Activated CD4-positive, alpha-beta T cell treated with anti-CD3 and anti-CD28 coated beads, Interleukin-2, amount 10 ng/mL, durations not matched to agents 24 days and 14 days (primary cell): ENCODE results near the gene MMP13. TPM values are rescaled to one million over a fixed set of nuclear protein-coding genes. Genes with fewer than 3 reads are reported as not detected.

Source experiments
- DNase-seq: peaks from one replicate; pipeline ENCODE4 v3.0.0; 2022
- H3K27ac Mint-ChIP-seq: one replicate; pipeline ENCODE4 v1.8.0; 2022; ENCODE audit warnings: mild to moderate bottlenecking, mixed read lengths
- H3K27me3 Mint-ChIP-seq: one replicate; pipeline ENCODE4 v1.8.0; 2022; ENCODE audit warnings: mixed read lengths
- H3K36me3 Mint-ChIP-seq: one replicate; pipeline ENCODE4 v1.8.0; 2022; ENCODE audit warnings: low read depth, mild to moderate bottlenecking, mixed read lengths
- H3K4me1 Mint-ChIP-seq: one replicate; pipeline ENCODE4 v1.8.0; 2021; ENCODE audit warnings: mixed read lengths
- H3K4me3 Mint-ChIP-seq: one replicate; pipeline ENCODE4 v1.8.0; 2022; ENCODE audit warnings: mild to moderate bottlenecking, moderate library complexity, mixed read lengths
- H3K9me3 Mint-ChIP-seq: one replicate; pipeline ENCODE4 v1.8.0; 2021; ENCODE audit warnings: mixed read lengths
- intact Hi-C: fragments of 100-400 bp; cut with micrococcal nuclease; formaldehyde crosslinking; loops from one replicate; pipeline ENCODE4 v1.15.1; 2023
- total RNA-seq: library from RNA; stranded (reverse); gene quantifications from 2 replicates; pipeline ENCODE4 v1.2.3, GENCODE V29; 2022

The MMP13 gene
- total RNA-seq, 1 donor from 2014 or later: not detected

DNA sequence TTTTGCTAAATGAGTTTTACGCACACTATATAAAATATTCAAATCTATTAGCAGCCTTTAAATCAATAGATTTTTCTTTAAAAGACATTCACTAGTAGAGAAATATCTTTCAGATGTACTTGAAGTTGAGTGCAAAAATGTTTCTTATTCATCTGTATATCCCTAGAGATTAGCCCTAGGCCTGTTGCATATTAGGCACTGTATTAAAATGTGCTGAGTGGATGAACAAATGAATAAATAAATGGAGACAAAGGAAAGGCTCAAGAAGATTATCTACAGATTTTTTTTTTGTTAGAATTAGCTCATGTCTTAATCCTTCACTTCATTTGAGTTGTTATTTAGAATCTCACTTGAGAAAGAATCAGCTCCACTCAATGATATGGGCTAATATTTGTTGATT, 12.0 kb upstream of the MMP13 start:
- Mint-ChIP-seq H3K9me3 (peaks cover 4% of the 10 kb centered on the region), H3K27ac (no peak overlapping the region), H3K36me3 (no peaks in the 10 kb centered on the region), H3K4me1 (no peaks in the 10 kb centered on the region), H3K27me3 (peaks cover 26% of the 10 kb centered on the region), H3K4me3 (no peak overlapping the region)
- DNase-seq: no peak
- intact Hi-C loops: no loop called here

DNA sequence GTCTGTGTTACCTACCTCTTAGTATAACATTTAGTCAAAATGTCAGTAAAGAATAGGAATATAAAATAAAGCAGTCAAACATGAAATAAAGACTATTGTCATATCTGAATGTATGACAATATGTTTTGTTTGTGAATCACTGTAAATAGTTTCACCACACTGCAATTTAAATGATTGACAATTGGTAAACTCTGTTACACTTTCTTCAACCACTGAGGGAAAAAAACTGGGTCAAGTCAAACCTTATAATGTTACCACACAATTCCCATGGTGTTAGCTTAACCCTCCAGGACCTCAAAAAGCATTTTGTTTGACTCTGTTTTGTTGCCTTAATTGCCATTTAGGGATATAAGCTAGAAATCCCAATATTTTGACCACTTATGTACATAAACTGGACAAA, 10.5 kb upstream of the MMP13 start:
- no peak overlapping the region for H3K4me3 Mint-ChIP-seq
- H3K4me1 Mint-ChIP-seq: no peaks in the 10 kb centered on the region
- peaks cover 4% of the 10 kb centered on the region for H3K9me3 Mint-ChIP-seq
- no peak overlapping the region for H3K27ac Mint-ChIP-seq
- no peaks in the 10 kb centered on the region for H3K36me3 Mint-ChIP-seq
- intact Hi-C loops: no loop called here
- DNase-seq: no peak
- H3K27me3 Mint-ChIP-seq: peaks cover 17% of the 10 kb centered on the region

- Mint-ChIP-seq H3K36me3 (no peaks in the 10 kb centered on the region), H3K9me3 (peaks cover 4% of the 10 kb centered on the region), H3K4me3 (no peak overlapping the region), H3K27me3 (peaks cover 15% of the 10 kb centered on the region), H3K4me1 (no peaks in the 10 kb centered on the region), H3K27ac (no peak overlapping the region)
- intact Hi-C loops: no loop called here
- DNase-seq: no peak
Observed at GRCh38 chr11:102964867-102965266, 9.3 kb upstream of the MMP13 start.

GRCh38 chr11:102957953-102958352, 2.4 kb upstream of the MMP13 start:
- Mint-ChIP-seq H3K9me3 (no peaks in the 10 kb centered on the region), H3K4me3 (no peak overlapping the region), H3K27me3 (peaks cover 11% of the 10 kb centered on the region), H3K36me3 (no peaks in the 10 kb centered on the region), H3K4me1 (no peaks in the 10 kb centered on the region), H3K27ac (no peak overlapping the region)
- no peak for DNase-seq
- intact Hi-C loops: no loop called here

DNA sequence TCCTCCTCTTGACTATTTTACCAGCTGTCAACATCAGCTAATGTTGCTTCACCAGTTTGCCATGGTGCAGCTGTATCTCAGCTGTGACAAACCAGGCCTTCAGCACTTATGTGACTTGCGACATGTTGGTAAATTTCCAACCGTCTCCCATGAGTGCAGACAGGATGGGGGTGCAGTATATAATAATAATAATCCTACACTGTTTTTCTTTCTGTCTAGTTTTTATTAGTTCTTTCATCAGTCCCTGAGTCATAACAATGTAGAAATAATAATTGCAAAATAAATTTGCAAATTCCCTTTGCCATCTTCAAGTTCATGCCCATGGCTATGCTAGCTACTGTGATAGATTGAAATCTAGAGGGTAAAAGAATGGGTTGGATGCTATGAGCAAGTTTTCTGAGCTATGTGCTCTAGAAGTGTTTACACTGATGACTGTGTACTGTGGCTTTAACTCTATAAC, 4.9 kb downstream of the MMP13 start:
- intact Hi-C loops: no loop called here
- DNase-seq: no peak
- no peak overlapping the region for H3K27ac Mint-ChIP-seq
- H3K4me1 Mint-ChIP-seq: no peaks in the 10 kb centered on the region
- H3K36me3 Mint-ChIP-seq: no peaks in the 10 kb centered on the region
- H3K4me3 Mint-ChIP-seq: no peak overlapping the region
- no peaks in the 10 kb centered on the region for H3K9me3 Mint-ChIP-seq
- H3K27me3 Mint-ChIP-seq: peaks cover 7% of the 10 kb centered on the region

DNA sequence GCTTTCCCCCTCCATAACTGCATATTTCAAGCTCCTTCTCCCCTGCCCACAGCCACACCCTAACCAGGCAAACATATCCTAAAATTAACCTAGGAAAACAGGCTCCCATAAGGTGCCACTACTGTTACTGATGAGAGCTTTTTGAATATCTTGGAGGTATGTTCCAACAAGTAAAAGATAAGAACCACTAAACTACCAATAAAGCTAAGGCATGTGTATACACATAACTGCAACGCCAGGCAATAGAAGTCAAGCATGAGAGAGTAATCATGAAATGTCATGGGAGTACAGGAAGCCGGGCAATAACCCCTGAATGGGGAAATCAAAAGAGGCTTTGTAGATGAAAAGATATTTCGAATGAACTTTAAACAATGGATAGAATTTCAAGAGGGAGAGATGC, 9.3 kb downstream of the MMP13 start:
- intact Hi-C loops: loop anchor here (10.0 kb wide), 1 partner anchor 141 kb away; no protein-coding TSS in a partner anchor
- Mint-ChIP-seq H3K27me3 (peaks cover 13% of the 10 kb centered on the region), H3K27ac (no peak overlapping the region), H3K9me3 (no peaks in the 10 kb centered on the region), H3K36me3 (no peaks in the 10 kb centered on the region), H3K4me1 (no peaks in the 10 kb centered on the region), H3K4me3 (no peak overlapping the region)
- no peak for DNase-seq

DNA sequence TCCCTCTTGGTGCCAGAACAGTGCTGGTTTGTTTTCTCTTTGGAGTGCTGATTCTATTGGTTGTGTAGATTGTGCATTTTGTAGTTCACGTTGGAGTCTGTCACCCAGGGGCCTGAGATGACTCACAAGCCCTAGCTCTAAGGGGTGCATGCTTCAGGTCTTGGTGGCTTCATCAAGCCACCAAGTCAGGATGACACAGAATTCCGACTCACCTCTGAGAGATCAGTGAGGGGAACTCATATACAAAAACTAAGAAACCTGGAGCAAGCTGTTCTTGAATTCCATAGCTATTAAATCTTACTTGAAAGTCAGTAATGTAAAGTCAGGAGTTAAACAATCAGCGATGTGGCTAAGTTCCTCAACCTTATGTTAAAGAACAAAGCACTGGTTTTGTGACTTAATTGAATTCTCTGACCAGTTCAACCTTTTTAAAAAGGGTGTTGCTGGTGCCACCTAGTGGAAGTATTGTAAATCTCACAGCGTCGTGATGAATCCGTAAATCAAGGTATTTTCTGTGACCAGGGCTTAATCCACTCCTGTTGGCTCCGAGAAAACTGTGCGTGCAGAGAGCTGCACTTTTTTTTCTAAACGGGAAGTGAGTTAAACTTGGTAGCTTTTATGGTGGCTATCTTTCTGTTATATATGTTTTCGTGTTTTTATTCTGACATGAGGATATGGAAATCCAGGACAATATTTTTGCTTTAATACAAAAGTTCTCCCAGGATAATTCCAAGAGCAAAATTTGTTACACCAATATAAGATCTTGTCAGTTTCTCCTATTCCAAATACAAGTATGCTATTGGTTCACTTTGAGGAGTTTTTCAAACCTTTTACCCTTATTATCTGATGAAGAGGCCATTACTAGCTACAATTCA, 14.6 kb downstream of the MMP13 start:
- Mint-ChIP-seq H3K27me3 (peaks cover 11% of the 10 kb centered on the region), H3K27ac (no peak overlapping the region), H3K36me3 (no peaks in the 10 kb centered on the region), H3K9me3 (no peaks in the 10 kb centered on the region), H3K4me1 (peaks cover 2% of the 10 kb centered on the region), H3K4me3 (no peak overlapping the region)
- DNase-seq: peak; percentile 81
- intact Hi-C loops: loop anchor here (1.0 to 10.0 kb wide), 2 partner anchors 136 to 208 kb away; no protein-coding TSS in a partner anchor

DNA sequence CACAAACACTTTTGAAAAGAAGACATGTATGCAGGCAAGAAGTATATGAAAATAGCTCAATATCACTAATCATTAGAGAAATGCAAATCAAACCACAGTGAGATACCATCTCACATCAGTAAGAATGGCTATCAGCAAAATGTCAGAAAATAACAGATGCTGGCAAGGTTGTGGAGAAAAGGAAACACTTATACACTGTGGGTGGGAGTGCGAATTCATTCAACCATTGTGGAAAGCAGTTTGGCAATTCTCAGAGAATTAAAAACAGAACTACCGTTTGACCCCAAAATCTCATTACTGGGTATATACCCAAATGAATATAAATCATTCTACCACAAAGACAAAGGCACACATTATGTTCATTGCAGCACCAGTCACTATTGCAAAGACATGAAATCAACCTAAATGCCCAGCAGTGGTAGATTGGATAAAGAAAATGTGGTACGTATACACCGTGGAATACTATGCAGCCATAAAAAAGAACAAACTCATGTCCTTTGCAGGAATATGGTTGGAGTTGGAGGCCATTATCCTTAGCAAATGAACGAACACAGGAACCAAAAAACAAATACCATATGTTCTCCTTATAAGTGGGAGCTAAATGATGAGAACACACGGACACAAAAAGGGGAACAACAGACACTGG, 18.5 kb downstream of the MMP13 start:
- DNase-seq: no peak
- intact Hi-C loops: no loop called here
- peaks cover 9% of the 10 kb centered on the region for H3K27me3 Mint-ChIP-seq

GRCh38 chr11:102935514-102935913, 20.0 kb downstream of the MMP13 start:
- no peaks in the 10 kb centered on the region for H3K4me1 Mint-ChIP-seq
- H3K4me3 Mint-ChIP-seq: no peak overlapping the region
- H3K36me3 Mint-ChIP-seq: no peaks in the 10 kb centered on the region
- intact Hi-C loops: no loop called here
- H3K9me3 Mint-ChIP-seq: no peaks in the 10 kb centered on the region
- no peak for DNase-seq
- H3K27ac Mint-ChIP-seq: no peak overlapping the region
- H3K27me3 Mint-ChIP-seq: peaks cover 11% of the 10 kb centered on the region

More for the DNA sequence above, 18.5 kb downstream of the MMP13 start:
- no peaks in the 10 kb centered on the region for H3K36me3 Mint-ChIP-seq
- no peaks in the 10 kb centered on the region for H3K9me3 Mint-ChIP-seq
- H3K27ac Mint-ChIP-seq: no peak overlapping the region
- H3K4me3 Mint-ChIP-seq: no peak overlapping the region
- H3K4me1 Mint-ChIP-seq: peaks cover 2% of the 10 kb centered on the region

DNA sequence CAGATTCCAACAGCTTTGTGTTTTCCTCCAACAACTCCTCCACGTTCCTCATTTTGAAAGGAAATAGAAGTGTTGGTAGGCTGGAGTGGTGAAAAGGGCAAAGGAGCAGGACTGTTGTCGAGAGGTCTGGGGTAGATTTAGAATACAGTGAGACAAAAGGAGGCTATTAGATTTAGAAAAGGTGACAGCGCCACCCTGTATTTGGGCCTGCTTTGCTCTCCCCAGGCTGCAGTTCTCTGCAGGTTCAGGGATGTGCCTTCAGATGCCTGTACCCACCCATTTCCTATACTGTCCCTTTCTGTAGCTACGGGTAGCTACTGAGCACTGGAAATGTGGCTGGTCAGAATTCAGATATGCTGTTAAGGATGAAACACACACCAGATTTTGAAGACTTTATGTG, 20.8 kb downstream of the MMP13 start:
- H3K27me3 Mint-ChIP-seq: peaks cover 9% of the 10 kb centered on the region
- H3K27ac Mint-ChIP-seq: no peak overlapping the region
- no peaks in the 10 kb centered on the region for H3K4me1 Mint-ChIP-seq
- intact Hi-C loops: no loop called here
- no peak for DNase-seq
- H3K9me3 Mint-ChIP-seq: no peaks in the 10 kb centered on the region
- H3K4me3 Mint-ChIP-seq: no peak overlapping the region
- H3K36me3 Mint-ChIP-seq: no peaks in the 10 kb centered on the region

- DNase-seq: no peak
- Mint-ChIP-seq H3K36me3 (no peaks in the 10 kb centered on the region), H3K27ac (no peak overlapping the region), H3K4me1 (no peaks in the 10 kb centered on the region), H3K4me3 (no peak overlapping the region), H3K27me3 (peaks cover 9% of the 10 kb centered on the region), H3K9me3 (no peaks in the 10 kb centered on the region)
- intact Hi-C loops: no loop called here
Observed at GRCh38 chr11:102933627-102934026, 21.9 kb downstream of the MMP13 start.

DNA sequence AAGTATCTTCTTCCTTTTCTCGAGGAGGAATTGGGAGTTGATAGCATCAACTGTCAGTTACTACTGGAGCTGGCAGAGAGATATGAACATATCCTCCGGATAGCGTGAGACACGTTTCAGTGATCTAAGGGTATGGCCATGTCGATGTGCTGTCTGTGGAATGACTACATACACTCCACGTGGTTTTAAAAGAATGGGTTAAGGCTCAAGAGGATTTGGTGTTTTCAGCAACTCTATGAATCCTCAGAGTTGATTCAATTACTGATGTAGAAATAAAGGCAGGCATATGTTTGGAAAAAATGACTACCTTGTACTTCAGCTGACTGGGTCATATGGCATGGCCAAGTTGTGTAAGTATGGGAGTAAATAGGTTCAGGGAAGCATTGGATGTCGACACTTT, 22.9 kb downstream of the MMP13 start:
- no peaks in the 10 kb centered on the region for H3K36me3 Mint-ChIP-seq
- no peak overlapping the region for H3K27ac Mint-ChIP-seq
- no peak overlapping the region for H3K4me3 Mint-ChIP-seq
- intact Hi-C loops: no loop called here
- H3K9me3 Mint-ChIP-seq: no peaks in the 10 kb centered on the region
- peaks cover 9% of the 10 kb centered on the region for H3K27me3 Mint-ChIP-seq
- DNase-seq: no peak
- no peaks in the 10 kb centered on the region for H3K4me1 Mint-ChIP-seq

- Mint-ChIP-seq H3K9me3 (no peaks in the 10 kb centered on the region), H3K4me3 (no peak overlapping the region), H3K4me1 (no peaks in the 10 kb centered on the region), H3K27me3 (peaks cover 9% of the 10 kb centered on the region), H3K27ac (no peak overlapping the region), H3K36me3 (no peaks in the 10 kb centered on the region)
- intact Hi-C loops: no loop called here
- DNase-seq: no peak
Observed at GRCh38 chr11:102930451-102930850, 25.1 kb downstream of the MMP13 start.

DNA sequence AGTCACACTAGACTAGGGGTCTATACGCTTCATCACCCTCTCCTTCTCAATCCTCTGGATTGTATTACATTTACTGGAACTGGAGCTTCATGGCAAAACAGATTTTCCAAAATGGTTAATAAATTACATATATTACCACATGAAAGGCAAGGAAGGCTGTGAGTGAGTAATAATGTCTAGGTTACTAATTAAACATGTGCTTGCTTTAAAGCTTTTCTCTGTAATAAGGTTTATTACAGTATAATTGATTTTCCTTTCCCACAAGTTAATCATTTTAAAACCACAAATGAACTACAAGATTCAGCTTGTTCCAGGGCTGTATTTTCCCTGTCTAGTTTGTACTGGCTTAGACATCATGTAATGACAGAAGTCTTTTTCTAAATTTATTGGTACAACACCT, 25.6 kb downstream of the MMP13 start:
- no peaks in the 10 kb centered on the region for H3K9me3 Mint-ChIP-seq
- H3K36me3 Mint-ChIP-seq: no peaks in the 10 kb centered on the region
- intact Hi-C loops: no loop called here
- DNase-seq: no peak
- H3K4me3 Mint-ChIP-seq: no peak overlapping the region
- no peak overlapping the region for H3K27ac Mint-ChIP-seq
- H3K4me1 Mint-ChIP-seq: no peaks in the 10 kb centered on the region
- H3K27me3 Mint-ChIP-seq: peaks cover 9% of the 10 kb centered on the region
